ENCODE data around the gene BSN. TPM values are rescaled to one million over a fixed set of nuclear protein-coding genes. Genes with fewer than 3 reads are reported as not detected.

The BSN gene
- total and polyA plus RNA-seq, 9 donors = 0.44 to 1.2 (median 0.62) TPM

- peaks cover 53% of the 10 kb centered on the region for H3K36me3 ChIP-seq (ENCODE audit: control insufficient read depth, insufficient read depth, low read length)
- no peak overlapping the region for H3K27ac ChIP-seq (ENCODE audit: low read length)
- no peaks in the 10 kb centered on the region for H3K27me3 ChIP-seq (ENCODE audit: control insufficient read depth, insufficient read depth, low read length)
- no peak overlapping the region for H3K4me3 ChIP-seq (ENCODE audit: low read length)
- H3K9me3 ChIP-seq (replicated peaks; ENCODE audit: control insufficient read depth, low read depth, low read length) = no peaks in the 10 kb centered on the region
- no peak for DNase-seq
- WGBS (ENCODE audit: insufficient coverage) = 78% methylated on average over 5 of the region's 14 CpGs
- peaks cover 28% of the 10 kb centered on the region for H3K4me1 ChIP-seq (ENCODE audit: control insufficient read depth, insufficient read depth, low read length)
These were observed 19.5 kb upstream of the BSN start for GRCh38 chr3:49534581-49535441.

GRCh38 chr3:49535971-49536874 lies 18.1 kb upstream of the BSN start:
- DNase-seq = peak; percentile 37
- Histone ChIP-seq H3K9me3 (replicated peaks; ENCODE audit: control insufficient read depth, low read depth, low read length) (no peaks in the 10 kb centered on the region), H3K4me3 (ENCODE audit: low read length) (no peak overlapping the region), H3K27me3 (ENCODE audit: control insufficient read depth, insufficient read depth, low read length) (no peaks in the 10 kb centered on the region), H3K4me1 (ENCODE audit: control insufficient read depth, insufficient read depth, low read length) (peaks cover 36% of the 10 kb centered on the region), H3K36me3 (ENCODE audit: control insufficient read depth, insufficient read depth, low read length) (peaks cover 41% of the 10 kb centered on the region), H3K27ac (ENCODE audit: low read length) (peak overlapping the region; percentile 51)
- WGBS (ENCODE audit: insufficient coverage) = 78% methylated on average over 3 of the region's 7 CpGs

DNA sequence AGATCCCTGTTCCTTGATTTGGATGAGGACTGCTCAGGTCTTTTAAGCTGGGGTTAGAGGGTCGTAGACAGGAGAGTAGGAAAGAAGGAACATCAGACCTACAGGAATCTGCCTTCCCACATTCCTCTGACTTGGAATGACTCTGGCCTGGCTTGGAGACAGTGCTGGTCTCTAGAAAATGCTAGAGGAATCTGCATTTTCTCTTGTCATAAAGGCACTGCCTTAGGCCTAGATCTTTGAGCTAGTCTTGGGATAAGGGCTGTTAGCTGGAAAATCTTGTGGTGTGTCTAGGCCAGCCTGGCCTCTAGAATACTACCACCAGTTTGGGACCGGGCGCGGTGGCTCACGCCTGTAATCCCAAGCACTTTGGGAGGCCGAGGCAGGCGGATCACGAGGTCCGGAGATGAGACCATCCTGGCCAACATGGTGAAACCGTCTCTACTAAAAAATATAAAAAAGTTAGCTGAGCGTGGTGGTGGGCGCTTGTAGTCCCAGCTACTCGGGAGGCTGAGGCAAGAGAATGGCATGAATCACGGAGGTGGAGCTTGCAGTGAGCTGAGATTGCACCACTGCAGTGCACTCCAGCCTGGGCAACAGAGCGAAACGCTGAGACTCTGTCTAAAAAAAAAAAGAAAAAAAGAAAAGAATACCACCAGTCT lies 17.3 kb upstream of the BSN start:
- Histone ChIP-seq H3K27ac (ENCODE audit: low read length) (peak overlapping the region; percentile 51), H3K27me3 (ENCODE audit: control insufficient read depth, insufficient read depth, low read length) (no peaks in the 10 kb centered on the region), H3K9me3 (replicated peaks; ENCODE audit: control insufficient read depth, low read depth, low read length) (no peaks in the 10 kb centered on the region), H3K36me3 (ENCODE audit: control insufficient read depth, insufficient read depth, low read length) (peaks cover 33% of the 10 kb centered on the region), H3K4me1 (ENCODE audit: control insufficient read depth, insufficient read depth, low read length) (peaks cover 36% of the 10 kb centered on the region), H3K4me3 (ENCODE audit: low read length) (no peak overlapping the region)
- no peak for DNase-seq
- WGBS (ENCODE audit: insufficient coverage) = 87% methylated on average over 7 of the region's 16 CpGs

DNA sequence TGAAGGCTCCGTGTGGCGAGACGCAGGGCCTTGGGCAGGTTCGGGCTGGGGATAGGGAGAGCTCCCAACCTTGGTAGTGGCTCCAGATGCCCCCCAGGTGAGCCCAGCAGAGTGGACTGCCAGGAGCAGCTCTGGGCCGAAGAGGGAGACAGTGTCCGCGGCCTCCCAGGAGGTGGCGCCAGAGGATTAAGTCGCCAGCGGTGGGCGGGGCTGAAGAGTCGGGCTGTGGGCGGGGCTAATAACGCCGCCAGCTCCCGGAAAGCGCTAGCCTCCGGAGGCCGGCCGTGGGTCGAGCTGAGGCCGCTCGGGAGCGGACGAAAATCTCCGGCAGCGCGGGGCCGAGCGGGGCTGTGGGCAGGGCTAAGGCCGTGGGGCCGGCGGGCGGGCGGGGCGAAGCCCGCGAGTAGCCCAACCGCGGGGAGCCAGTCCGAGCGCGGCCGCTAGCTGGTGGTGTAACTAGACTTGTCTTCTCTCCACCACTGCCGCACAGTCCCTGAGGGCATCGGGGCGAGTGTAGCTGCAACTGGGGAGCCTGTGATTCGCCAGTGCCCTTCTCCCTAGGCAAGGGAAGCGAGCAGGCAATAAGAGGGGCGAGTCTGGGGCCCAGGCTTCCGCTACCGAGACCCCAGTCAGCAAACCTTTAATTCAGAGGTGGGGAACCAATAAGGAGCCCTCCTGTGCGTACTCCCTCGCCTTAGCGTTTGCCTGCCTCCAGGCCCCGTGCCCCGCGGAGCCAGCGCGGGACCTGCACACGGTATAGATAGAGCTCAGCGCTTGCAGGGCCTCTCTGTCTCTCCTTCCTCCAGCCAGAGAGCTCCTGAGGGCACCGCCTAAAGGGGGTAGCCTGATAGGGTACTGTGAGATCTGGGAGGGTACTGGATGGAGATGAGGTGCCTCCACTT lies 14.4 kb upstream of the BSN start:
- Histone ChIP-seq H3K36me3 (ENCODE audit: control insufficient read depth, insufficient read depth, low read length) (peaks cover 8% of the 10 kb centered on the region), H3K9me3 (replicated peaks; ENCODE audit: control insufficient read depth, low read depth, low read length) (no peaks in the 10 kb centered on the region), H3K4me3 (ENCODE audit: low read length) (peak overlapping the region; percentile 63), H3K4me1 (ENCODE audit: control insufficient read depth, insufficient read depth, low read length) (peaks cover 28% of the 10 kb centered on the region), H3K27me3 (ENCODE audit: control insufficient read depth, insufficient read depth, low read length) (no peaks in the 10 kb centered on the region), H3K27ac (ENCODE audit: low read length) (peak overlapping the region; percentile 88)
- DNase-seq = peak; percentile 96
- WGBS (ENCODE audit: insufficient coverage) = under 1% methylated on average over 56 of the region's 63 CpGs

DNA sequence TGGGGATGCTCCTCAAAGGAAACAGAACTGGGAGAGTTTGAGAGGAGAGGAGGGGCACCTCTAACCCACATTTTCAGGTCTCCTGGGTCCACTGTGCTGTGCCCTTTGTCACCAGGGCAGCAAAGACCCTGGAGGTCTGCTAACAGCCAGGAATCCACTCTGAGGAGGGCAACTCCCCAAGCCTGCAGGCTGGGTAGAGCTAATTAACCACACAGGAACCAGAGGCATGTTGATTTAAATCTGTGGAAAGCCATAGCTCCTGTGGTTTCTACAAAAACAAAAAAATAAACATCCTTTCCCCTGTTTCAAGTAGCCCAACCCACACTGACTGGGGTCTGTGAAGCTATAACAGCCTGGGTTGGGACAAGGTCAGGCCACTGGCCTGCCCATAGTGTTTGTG lies 2.2 kb upstream of the BSN start:
- H3K4me1 ChIP-seq (ENCODE audit: control insufficient read depth, insufficient read depth, low read length) = peaks cover 14% of the 10 kb centered on the region
- H3K4me3 ChIP-seq (ENCODE audit: low read length) = no peak overlapping the region
- H3K27ac ChIP-seq (ENCODE audit: low read length) = no peak overlapping the region
- no peaks in the 10 kb centered on the region for H3K9me3 ChIP-seq (replicated peaks; ENCODE audit: control insufficient read depth, low read depth, low read length)
- H3K36me3 ChIP-seq (ENCODE audit: control insufficient read depth, insufficient read depth, low read length) = no peaks in the 10 kb centered on the region
- no peak for DNase-seq
- H3K27me3 ChIP-seq (ENCODE audit: control insufficient read depth, insufficient read depth, low read length) = peaks cover 17% of the 10 kb centered on the region

DNA sequence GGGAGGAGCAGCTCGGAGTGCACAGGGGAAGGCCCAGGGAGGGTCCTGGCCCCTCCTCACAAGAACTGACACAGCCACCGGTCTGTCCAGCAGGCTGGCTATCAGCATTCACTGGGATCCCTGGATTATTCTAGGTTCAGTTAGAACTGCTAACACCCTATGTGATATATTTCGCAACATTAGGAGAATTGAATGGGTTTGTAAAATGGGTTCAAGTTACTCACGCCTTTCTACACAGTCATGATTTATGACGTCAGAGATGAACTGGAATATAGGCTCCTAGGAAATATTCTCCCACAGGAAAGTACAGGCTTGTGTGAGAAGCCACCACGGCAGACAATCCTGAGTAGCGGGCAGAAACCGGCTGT lies 969 bp upstream of the BSN start:
- Histone ChIP-seq H3K36me3 (ENCODE audit: control insufficient read depth, insufficient read depth, low read length) (no peaks in the 10 kb centered on the region), H3K27me3 (ENCODE audit: control insufficient read depth, insufficient read depth, low read length) (peaks cover 8% of the 10 kb centered on the region), H3K9me3 (replicated peaks; ENCODE audit: control insufficient read depth, low read depth, low read length) (no peaks in the 10 kb centered on the region), H3K4me1 (ENCODE audit: control insufficient read depth, insufficient read depth, low read length) (peaks cover 14% of the 10 kb centered on the region), H3K4me3 (ENCODE audit: low read length) (peak overlapping the region; percentile 53), H3K27ac (ENCODE audit: low read length) (no peak overlapping the region)
- 67% methylated on average over 1 of the region's 8 CpGs for WGBS (ENCODE audit: insufficient coverage)
- no peak for DNase-seq

DNA sequence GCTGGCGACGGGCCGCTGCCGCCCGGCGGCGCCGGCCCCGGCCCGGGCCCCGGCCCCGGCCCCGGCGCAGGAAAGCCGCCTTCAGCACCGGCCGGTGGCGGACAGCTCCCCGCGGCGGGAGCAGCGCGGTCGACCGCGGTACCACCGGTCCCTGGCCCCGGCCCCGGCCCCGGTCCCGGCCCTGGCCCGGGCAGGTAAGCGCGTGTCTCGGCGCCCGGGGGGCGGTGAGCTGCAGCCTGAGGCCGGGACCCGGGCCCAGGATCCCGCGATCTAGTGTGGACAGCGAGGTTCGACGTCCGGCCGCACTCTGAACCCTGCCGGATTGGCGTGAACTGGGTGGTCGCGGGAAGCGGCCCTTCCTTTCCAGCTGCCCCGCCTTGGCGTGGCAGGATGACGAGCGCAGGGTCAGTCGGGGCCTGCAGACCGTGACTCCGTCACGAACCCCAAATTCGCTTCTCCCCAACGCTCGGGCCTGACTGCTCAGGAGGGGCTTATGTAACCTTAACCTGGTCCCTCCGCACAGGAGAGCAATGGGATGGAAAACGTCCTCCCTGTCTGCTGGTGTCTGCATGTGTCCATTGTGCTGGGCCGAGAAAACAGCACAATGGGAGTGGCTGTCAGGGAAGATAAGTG lies 472 bp downstream of the BSN start:
- Histone ChIP-seq H3K4me1 (ENCODE audit: control insufficient read depth, insufficient read depth, low read length) (peaks cover 14% of the 10 kb centered on the region), H3K27ac (ENCODE audit: low read length) (no peak overlapping the region), H3K9me3 (replicated peaks; ENCODE audit: control insufficient read depth, low read depth, low read length) (no peaks in the 10 kb centered on the region), H3K4me3 (ENCODE audit: low read length) (peak overlapping the region; percentile 29), H3K27me3 (ENCODE audit: control insufficient read depth, insufficient read depth, low read length) (peaks cover 7% of the 10 kb centered on the region), H3K36me3 (ENCODE audit: control insufficient read depth, insufficient read depth, low read length) (no peaks in the 10 kb centered on the region)
- under 1% methylated on average over 66 of the region's 66 CpGs for WGBS (ENCODE audit: insufficient coverage)
- no peak for DNase-seq

DNA sequence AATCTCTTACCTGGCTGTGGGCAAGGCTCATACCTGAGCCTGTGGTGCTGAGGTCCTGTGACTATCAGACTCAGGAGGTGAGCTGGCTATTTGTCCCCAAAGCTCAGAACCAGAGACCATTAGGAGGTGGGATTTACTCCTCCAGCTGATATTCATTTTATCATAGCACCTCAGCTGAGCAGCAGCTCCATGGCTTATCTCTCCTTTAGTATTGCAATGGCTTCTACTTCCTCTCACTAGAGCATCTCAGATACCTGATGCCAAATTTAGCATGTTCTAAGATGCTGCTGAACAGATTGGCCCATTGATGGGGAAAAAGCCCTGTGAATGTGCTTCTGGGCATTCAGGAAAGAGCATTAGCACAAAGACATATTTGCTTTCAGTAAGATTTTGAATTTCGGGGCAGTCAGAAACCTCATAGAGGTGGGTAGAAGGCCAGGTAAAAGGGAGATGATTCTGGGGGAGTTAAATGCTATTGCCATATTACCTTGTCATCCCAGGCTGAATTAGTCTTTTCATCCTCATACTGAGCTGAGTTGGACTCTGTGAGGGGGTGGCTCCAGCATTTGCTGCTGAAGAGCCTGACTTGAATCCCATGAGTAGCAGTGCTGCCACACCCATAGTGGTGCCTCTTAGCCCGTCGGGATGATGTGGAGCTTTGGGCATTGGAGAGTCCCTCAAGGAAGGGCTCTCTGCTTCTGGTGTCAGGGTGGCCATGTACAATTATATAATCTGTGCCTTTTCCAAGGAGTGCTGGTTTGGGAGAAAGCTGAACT lies 2.4 kb downstream of the BSN start:
- H3K9me3 ChIP-seq (replicated peaks; ENCODE audit: control insufficient read depth, low read depth, low read length) = no peaks in the 10 kb centered on the region
- peaks cover 7% of the 10 kb centered on the region for H3K27me3 ChIP-seq (ENCODE audit: control insufficient read depth, insufficient read depth, low read length)
- H3K27ac ChIP-seq (ENCODE audit: low read length) = no peak overlapping the region
- no peaks in the 10 kb centered on the region for H3K36me3 ChIP-seq (ENCODE audit: control insufficient read depth, insufficient read depth, low read length)
- no peak for DNase-seq
- H3K4me3 ChIP-seq (ENCODE audit: low read length) = no peak overlapping the region
- peaks cover 14% of the 10 kb centered on the region for H3K4me1 ChIP-seq (ENCODE audit: control insufficient read depth, insufficient read depth, low read length)
- no CpG with 5 or more reads among the region's 3 CpGs for WGBS (ENCODE audit: insufficient coverage)

Data from muscle of leg (tissue), 11 donors.